OCI-LY7 (cell line): ENCODE data around the gene TBX4. TPM values are rescaled to one million over a fixed set of nuclear protein-coding genes. Genes with fewer than 3 reads are reported as not detected.

ENCODE experiments used
- BruUV-seq: library from RNA; stranded (reverse); fragments of 400-500 nt; replicated peaks from 2 replicates; lab custom pipeline; 2021; lab: Mats Ljungman, UMichigan
- CTCF ChIA-PET: fragments of 300-600 bp; sonication (Branson Sonifier 250); formaldehyde crosslinking; loops from one replicate; lab custom pipeline; 2022; ENCODE audit warnings: antibody characterized with exemption; ENCODE audit not compliant: unreplicated experiment; lab: Charles Lee
- POLR2A ChIA-PET: fragments of 300-600 bp; sonication (Branson Sonifier 250); formaldehyde crosslinking; loops from one replicate; lab custom pipeline; 2022; ENCODE audit warnings: antibody characterized with exemption; lab: Charles Lee
- DNase-seq: peaks from one replicate; pipeline ENCODE4 v3.0.0-alpha.2; 2015; ENCODE audit warnings: low spot score
- H2AFZ ChIP-seq: fragments of 200-600 bp; sonication (generic), shearing (Covaris generic); 2 replicates; pipeline ENCODE4 v1.6.1; 2014; ENCODE audit warnings: mild to moderate bottlenecking, antibody characterized with exemption, low read length, moderate library complexity
- H3K27ac ChIP-seq: fragments of 200-600 bp; sonication (generic); 2 replicates; pipeline ENCODE4 v1.5.1; 2014; ENCODE audit warnings: mixed run types, low read depth, mild to moderate bottlenecking, moderate library complexity, low read length, inconsistent platforms; ENCODE audit not compliant: poor library complexity, severe bottlenecking
- H3K36me3 ChIP-seq: fragments of 200-600 bp; sonication (generic); 2 replicates; pipeline ENCODE4 v1.6.1; 2014; ENCODE audit warnings: mild to moderate bottlenecking, antibody characterized with exemption, low read length, moderate library complexity, mixed read lengths; ENCODE audit not compliant: insufficient read depth
- H3K4me1 ChIP-seq: fragments of 200-600 bp; sonication (generic); 2 replicates; pipeline ENCODE4 v1.5.1; 2014; ENCODE audit warnings: mild to moderate bottlenecking, low read length; ENCODE audit not compliant: insufficient read depth, poor library complexity, severe bottlenecking
- H3K4me2 ChIP-seq: fragments of 200-600 bp; sonication (generic); 2 replicates; pipeline ENCODE4 v1.6.1; 2014; ENCODE audit warnings: mild to moderate bottlenecking, low read length
- H3K4me3 ChIP-seq: fragments of 200-600 bp; sonication (generic); 2 replicates; pipeline ENCODE4 v1.5.1; 2014; ENCODE audit warnings: mild to moderate bottlenecking, low read depth, low read length; ENCODE audit not compliant: poor library complexity, severe bottlenecking
- H3K79me2 ChIP-seq: fragments of 200-600 bp; sonication (generic); 2 replicates; pipeline ENCODE4 v1.6.1; 2016; ENCODE audit warnings: low read depth, mild to moderate bottlenecking, low read length, moderate library complexity, mixed read lengths; ENCODE audit not compliant: insufficient read depth
- H3K9me2 ChIP-seq: fragments of 200-600 bp; sonication (generic); 2 replicates; pipeline ENCODE4 v1.6.1; 2016; ENCODE audit warnings: mild to moderate bottlenecking, low read length, mixed read lengths; ENCODE audit not compliant: insufficient read depth
- H3K9me3 ChIP-seq: fragments of 200-600 bp; sonication (generic); 2 replicates; pipeline ENCODE4 v1.6.1; 2014; ENCODE audit warnings: mild to moderate bottlenecking, mixed run types, low read length, mixed read lengths
- H4K20me1 ChIP-seq: fragments of 200-600 bp; sonication (generic); 2 replicates; pipeline ENCODE4 v1.6.1; 2014; ENCODE audit warnings: mild to moderate bottlenecking, antibody characterized with exemption, low read length, moderate library complexity, mixed read lengths; ENCODE audit not compliant: insufficient read depth
- EZH2phosphoT487 ChIP-seq: fragments of 200-600 bp; sonication (generic); IDR thresholded peaks from 2 replicates; pipeline ENCODE4 v1.6.1; 2018; ENCODE audit warnings: low read depth, borderline replicate concordance, mild to moderate bottlenecking, mixed run types, antibody characterized with exemption, low read length, moderate library complexity, mixed read lengths
- intact Hi-C: fragments of 100-400 bp; cut with micrococcal nuclease; formaldehyde crosslinking; loops from one replicate; pipeline ENCODE4 v1.10.0; 2022; ENCODE audit not compliant: unreplicated experiment
- total RNA-seq, 2 experiments: library from RNA; depleted of rRNA in 1 of 2; stranded (reverse); fragments of >200 nt in 1 of 2; shearing (Covaris generic) in 1 of 2; gene quantifications; 2 replicates each; pipeline ENCODE4 v1.2.3, GENCODE V29; 2014 to 2022
- TF ChIP-seq, protein P1 (sequence below): fragments of 200-600 bp; sonication (generic); conservative IDR thresholded peaks from 2 replicates; pipeline ENCODE4 v1.5.1; 2014; ENCODE audit warnings: mild to moderate bottlenecking, antibody characterized with exemption, low read length, moderate library complexity, mixed read lengths

The TBX4 gene
- total RNA-seq, 2 experiments from 2014 or later, result not detected

GRCh38 chr17:61482467-61482866 lies 30.2 kb downstream of the TBX4 start:
- DNase-seq, result no peak
- no peak overlapping the region for H2AFZ ChIP-seq
- no peak overlapping the region for H3K27ac ChIP-seq
- TF ChIP-seq, protein P1, sequence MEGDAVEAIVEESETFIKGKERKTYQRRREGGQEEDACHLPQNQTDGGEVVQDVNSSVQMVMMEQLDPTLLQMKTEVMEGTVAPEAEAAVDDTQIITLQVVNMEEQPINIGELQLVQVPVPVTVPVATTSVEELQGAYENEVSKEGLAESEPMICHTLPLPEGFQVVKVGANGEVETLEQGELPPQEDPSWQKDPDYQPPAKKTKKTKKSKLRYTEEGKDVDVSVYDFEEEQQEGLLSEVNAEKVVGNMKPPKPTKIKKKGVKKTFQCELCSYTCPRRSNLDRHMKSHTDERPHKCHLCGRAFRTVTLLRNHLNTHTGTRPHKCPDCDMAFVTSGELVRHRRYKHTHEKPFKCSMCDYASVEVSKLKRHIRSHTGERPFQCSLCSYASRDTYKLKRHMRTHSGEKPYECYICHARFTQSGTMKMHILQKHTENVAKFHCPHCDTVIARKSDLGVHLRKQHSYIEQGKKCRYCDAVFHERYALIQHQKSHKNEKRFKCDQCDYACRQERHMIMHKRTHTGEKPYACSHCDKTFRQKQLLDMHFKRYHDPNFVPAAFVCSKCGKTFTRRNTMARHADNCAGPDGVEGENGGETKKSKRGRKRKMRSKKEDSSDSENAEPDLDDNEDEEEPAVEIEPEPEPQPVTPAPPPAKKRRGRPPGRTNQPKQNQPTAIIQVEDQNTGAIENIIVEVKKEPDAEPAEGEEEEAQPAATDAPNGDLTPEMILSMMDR, result no peak
- no peak for TF ChIP-seq EZH2phosphoT487
- H3K4me2 ChIP-seq, result no peak overlapping the region
- no peaks in the 10 kb centered on the region for H3K4me1 ChIP-seq
- no peaks in the 10 kb centered on the region for H3K9me2 ChIP-seq
- ChIA-PET POLR2A (interaction anchor here (1.4 kb wide), 1 partner anchor 15 kb away, joined by 5 read pairs; no protein-coding TSS in a partner anchor), CTCF (no interaction called here)
- no peaks in the 10 kb centered on the region for H4K20me1 ChIP-seq
- no peaks in the 10 kb centered on the region for H3K79me2 ChIP-seq
- intact Hi-C loops, result no loop called here
- H3K4me3 ChIP-seq, result no peak overlapping the region
- H3K36me3 ChIP-seq, result no peaks in the 10 kb centered on the region
- BruUV-seq, result no TSS peak
- H3K9me3 ChIP-seq, result no peaks in the 10 kb centered on the region

GRCh38 chr17:61483778-61484116 lies 31.5 kb downstream of the TBX4 start:
- no peak overlapping the region for H3K27ac ChIP-seq
- POLR2A ChIA-PET, result no interaction called here
- TF ChIP-seq, protein P1, result no peak
- no peak for TF ChIP-seq EZH2phosphoT487
- no peaks in the 10 kb centered on the region for H3K9me2 ChIP-seq
- no peaks in the 10 kb centered on the region for H3K9me3 ChIP-seq
- H2AFZ ChIP-seq, result no peak overlapping the region
- intact Hi-C loops, result no loop called here
- no peak overlapping the region for H3K4me2 ChIP-seq
- CTCF ChIA-PET, result no interaction called here
- no TSS peak for BruUV-seq
- H3K4me1 ChIP-seq, result no peaks in the 10 kb centered on the region
- no peaks in the 10 kb centered on the region for H3K36me3 ChIP-seq
- no peak overlapping the region for H3K4me3 ChIP-seq
- DNase-seq, result no peak
- no peaks in the 10 kb centered on the region for H3K79me2 ChIP-seq
- H4K20me1 ChIP-seq, result no peaks in the 10 kb centered on the region

GRCh38 chr17:61484174-61484573 lies 32.0 kb downstream of the TBX4 start:
- POLR2A ChIA-PET, result interaction anchor here (0.7 to 0.8 kb wide), 2 partner anchors 8 to 15 kb away, joined by 3 read pairs; no protein-coding TSS in a partner anchor
- Histone ChIP-seq H3K36me3 (no peaks in the 10 kb centered on the region), H4K20me1 (no peaks in the 10 kb centered on the region), H3K9me3 (no peaks in the 10 kb centered on the region), H2AFZ (no peak overlapping the region), H3K27ac (no peak overlapping the region), H3K79me2 (no peaks in the 10 kb centered on the region), H3K4me2 (no peak overlapping the region), H3K4me3 (no peak overlapping the region), H3K4me1 (no peaks in the 10 kb centered on the region), H3K9me2 (no peaks in the 10 kb centered on the region)
- TF ChIP-seq, protein P1, result no peak
- no peak for TF ChIP-seq EZH2phosphoT487
- no TSS peak for BruUV-seq
- CTCF ChIA-PET, result no interaction called here
- DNase-seq, result no peak
- intact Hi-C loops, result no loop called here
